WERI-Rb-1 (cell line): ENCODE measurements around the gene TUBE1.

Source experiments
- DNase-seq: peaks from one replicate; pipeline ENCODE4 v3.0.0-alpha.2; 2020
- H3K27ac ChIP-seq: fragments of 250-450 bp; sonication (Bioruptor Pico); 2 replicates; pipeline ENCODE4 v1.5.1; 2020; ENCODE audit warnings: mild to moderate bottlenecking, moderate library complexity
- H3K27me3 ChIP-seq: fragments of 250-450 bp; sonication (Bioruptor Pico); 2 replicates; pipeline ENCODE4 v1.5.1; 2021; ENCODE audit warnings: mild to moderate bottlenecking, low read depth, moderate library complexity; ENCODE audit not compliant: insufficient read depth, severe bottlenecking
- H3K36me3 ChIP-seq: fragments of 250-450 bp; sonication (Bioruptor Pico); 2 replicates; pipeline ENCODE4 v1.5.1; 2020; ENCODE audit warnings: mild to moderate bottlenecking, moderate library complexity
- H3K4me3 ChIP-seq: 2 replicates; pipeline ENCODE4 v1.5.1; 2011; ENCODE audit warnings: low read depth, mild to moderate bottlenecking, control low read depth, low read length
- H3K9me3 ChIP-seq: fragments of 250-450 bp; sonication (Bioruptor Pico); 2 replicates; pipeline ENCODE4 v1.5.1; 2021; ENCODE audit warnings: mild to moderate bottlenecking, moderate library complexity; ENCODE audit not compliant: severe bottlenecking
- CTCF ChIP-seq: IDR thresholded peaks from 2 replicates; pipeline ENCODE4 v1.5.1; 2011; ENCODE audit warnings: low read depth, mild to moderate bottlenecking, control low read depth, inconsistent platforms, low read length

Gene TUBE1

GRCh38 chr6:112031960-112032359, 55.3 kb downstream of the TUBE1 start:
- no peaks in the 10 kb centered on the region for H3K9me3 ChIP-seq
- H3K27ac ChIP-seq = no peak overlapping the region
- no peaks in the 10 kb centered on the region for H3K36me3 ChIP-seq
- no peaks in the 10 kb centered on the region for H3K27me3 ChIP-seq
- TF ChIP-seq CTCF = no peak
- no peak overlapping the region for H3K4me3 ChIP-seq
- DNase-seq = no peak

- Histone ChIP-seq H3K4me3 (no peak overlapping the region), H3K36me3 (no peaks in the 10 kb centered on the region), H3K9me3 (no peaks in the 10 kb centered on the region), H3K27me3 (no peaks in the 10 kb centered on the region), H3K27ac (no peak overlapping the region)
- TF ChIP-seq CTCF = no peak
- no peak for DNase-seq
These were observed 56.2 kb downstream of the TUBE1 start for GRCh38 chr6:112030961-112031660.

- TF ChIP-seq CTCF = no peak
- Histone ChIP-seq H3K36me3 (no peaks in the 10 kb centered on the region), H3K9me3 (no peaks in the 10 kb centered on the region), H3K27me3 (no peaks in the 10 kb centered on the region), H3K4me3 (no peak overlapping the region), H3K27ac (no peak overlapping the region)
- no peak for DNase-seq
These were observed 56.9 kb downstream of the TUBE1 start for GRCh38 chr6:112030206-112030960.

- peak; percentile 80 for DNase-seq
- no peaks in the 10 kb centered on the region for H3K36me3 ChIP-seq
- no peak overlapping the region for H3K27ac ChIP-seq
These were observed 58.0 kb downstream of the TUBE1 start for GRCh38 chr6:112029045-112029822.

More at GRCh38 chr6:112029045-112029822, 58.0 kb downstream of the TUBE1 start:
- Histone ChIP-seq H3K27me3 (no peaks in the 10 kb centered on the region), H3K9me3 (peaks cover 5% of the 10 kb centered on the region), H3K4me3 (no peak overlapping the region)
- TF ChIP-seq CTCF = peak; percentile 78
